Activated gamma-delta T cell treated with anti-CD3 and anti-CD28 coated beads, Interleukin-2, amount 50 U/mL, for 16 hours (primary cell): ENCODE measurements around the gene TK2.
"Not testable (repeated sequence)": the region's sequence is repeated elsewhere in the genome, so short reads cannot be mapped to it uniquely, and the experiment has no call there.

Experiments used
- DNase-seq: peaks from one replicate; pipeline ENCODE4 v3.0.0-alpha.2; 2020; ENCODE audit warnings: low read depth

Gene TK2

GRCh38 chr16:66466636-66467035 is 83.3 kb downstream of the TK2 start:
- not testable (repeated sequence) for DNase-seq

- not testable (repeated sequence) for DNase-seq
These were observed 84.0 kb downstream of the TK2 start for GRCh38 chr16:66465946-66466345.

GRCh38 chr16:66462912-66463311 is 87.0 kb downstream of the TK2 start:
- no peak for DNase-seq

GRCh38 chr16:66460703-66461102 is 89.2 kb downstream of the TK2 start:
- no peak for DNase-seq

- no peak for DNase-seq
These were observed 90.0 kb downstream of the TK2 start for GRCh38 chr16:66459878-66460277.

GRCh38 chr16:66458853-66459252 is 91.1 kb downstream of the TK2 start:
- no peak for DNase-seq

- no peak for DNase-seq
These were observed 91.6 kb downstream of the TK2 start for GRCh38 chr16:66458292-66458691.
